Inferior parietal cortex (tissue), 1 donor: ENCODE data around the gene SYS1.
A peak's percentile ranks its signal among the peaks of the same experiment; 100 is the strongest.

Experiments
- DNase-seq: peaks from one replicate; pipeline ENCODE4 v3.0.0-alpha.2; 2016; ENCODE audit errors: extremely low spot score

The SYS1 gene

GRCh38 chr20:45415822-45416637 is 53.1 kb downstream of the SYS1 start, which contains the start of gene PIGT:
Gene PIGT (plus strand): TSS chr20:45416141. CDS start chr20:45416157, 16 bp downstream.
- peak; percentile 95 for DNase-seq

GRCh38 chr20:45416917-45417316 is 54.0 kb downstream of the SYS1 start:
- DNase-seq = no peak
